Measurements from ENCODE around the gene HECTD3. TPM values are rescaled to one million over a fixed set of nuclear protein-coding genes. Genes with fewer than 3 reads are reported as not detected.

Gene HECTD3
- total and polyA plus RNA-seq, 9 of the 15 experiments (the other 6 are each of a cell fraction or from before 2014, with no cell fraction given) = 6.3 to 50.8 (median 18.9) TPM

DNA sequence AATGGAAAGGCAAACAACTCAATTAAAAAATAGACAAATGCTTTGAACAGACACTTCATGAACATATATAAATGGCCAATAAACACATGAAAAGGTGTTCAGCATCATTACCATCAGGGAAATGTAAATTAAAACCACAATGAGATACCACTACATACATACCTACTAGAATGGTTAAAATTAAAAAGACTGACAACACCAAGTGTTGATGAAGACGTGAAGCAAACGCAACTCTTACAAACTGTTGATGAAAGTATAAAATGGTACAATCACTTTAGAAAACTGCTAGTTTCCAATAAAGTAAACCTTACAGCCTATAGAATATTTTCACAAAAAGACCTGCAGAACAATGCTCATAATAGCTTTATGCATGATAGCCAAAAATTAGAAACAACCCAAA is 34.9 kb downstream of the HECTD3 start:
- H4K20me1 ChIP-seq (replicated peaks; ENCODE audit: control insufficient read depth, insufficient read depth, low read length) = no peaks in the 10 kb centered on the region
- no peak overlapping the region for H3K4me2 ChIP-seq (ENCODE audit: insufficient read depth, low read length)
- CTCF ChIA-PET (ENCODE audit: low intra/inter-chr PET ratio) = no interaction called here
- POLR2A ChIA-PET = interaction anchor here (2.8 kb wide), 1 partner anchor 10 kb away, joined by 9 read pairs; the partner anchor contains the start of gene EIF2B3
- H3K79me2 ChIP-seq (ENCODE audit: control insufficient read depth, insufficient read depth, low read length) = peaks cover 17% of the 10 kb centered on the region; the same call in 2 of the 3 replicates
- TF ChIP-seq ERF (CRISPR knock-in tag; IDR thresholded peaks at IDR 0.05) (no peak), MNT (conservative IDR thresholded peaks at IDR 0.05) (no peak), ZNF184 (CRISPR knock-in tag; IDR thresholded peaks at IDR 0.05) (peak; percentile 51; the same call in 1 of the 2 replicates)
- DNase-seq (ENCODE audit: extremely low read depth in 1 of 4, low spot score in 3 of 4) (no peak), FAIRE-seq (no peak), ATAC-seq (no peak)
- 0 out of 2 replicates have a peak, but pooled peaks cover 2% of the 10 kb centered on the region for H3K9me3 ChIP-seq (replicated peaks; ENCODE audit: control insufficient read depth, insufficient read depth, low read depth, low read length)
- 98% methylated on average over 2 of the region's 2 CpGs for WGBS (ENCODE audit: insufficient coverage, low coverage, missing lambda C conversion rate)
- in situ Hi-C loops (cut with MboI) = no loop called here
- H3K9me1 ChIP-seq (ENCODE audit: control insufficient read depth, insufficient read depth, low read length) = no peaks in the 10 kb centered on the region
- intact Hi-C loops (cut with micrococcal nuclease) = no loop called here
- no peak overlapping the region for H2AFZ ChIP-seq (ENCODE audit: low read depth, low read length)
- H3K4me1 ChIP-seq (replicated peaks in 1 of 2; ENCODE audit: control insufficient read depth in 2 of 2, insufficient read depth in 2 of 2, low read length in 2 of 2) = no peaks in the 10 kb centered on the region
- no peak overlapping the region for H3K27ac ChIP-seq (ENCODE audit: extremely low read depth, low read depth, low read length)
- no TSS peak for BruUV-seq (replicated peaks)
- H3K27me3 ChIP-seq (ENCODE audit: control insufficient read depth in 2 of 2, insufficient read depth in 2 of 2, low read length in 2 of 2) = no peaks in the 10 kb centered on the region
- H3K9ac ChIP-seq (ENCODE audit: insufficient read depth in 1 of 2, low read depth in 2 of 2, low read length in 2 of 2) = no peak overlapping the region
- H3K4me3 ChIP-seq = no peak overlapping the region
- H3K36me3 ChIP-seq (ENCODE audit: control insufficient read depth, insufficient read depth, low read length) = peaks cover 89% of the 10 kb centered on the region

DNA sequence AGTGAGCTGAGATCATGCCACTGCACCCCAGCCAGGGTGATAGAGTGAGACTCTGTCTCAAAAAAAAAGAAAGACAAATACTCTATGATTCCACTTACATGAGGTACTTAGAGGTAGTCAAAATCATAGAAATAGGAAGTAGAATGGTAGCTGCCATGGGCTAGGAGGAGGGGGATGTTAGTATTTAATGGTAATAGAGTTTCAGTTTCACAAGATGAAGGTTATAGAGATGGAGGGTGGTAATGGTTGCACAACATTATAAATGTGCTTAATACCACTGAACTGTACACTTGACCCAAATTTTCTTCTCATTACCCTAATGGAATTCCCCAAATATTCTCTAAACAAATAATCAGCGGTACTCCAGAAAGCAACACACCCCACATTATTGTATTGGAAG is 37.5 kb downstream of the HECTD3 start:
- peaks cover 0 to 9% of the 10 kb centered on the region in 2 experiments; a peak in 2 of 5 replicates for H3K4me1 ChIP-seq (replicated peaks in 1 of 2; ENCODE audit: control insufficient read depth in 2 of 2, insufficient read depth in 2 of 2, low read length in 2 of 2)
- H4K20me1 ChIP-seq (replicated peaks; ENCODE audit: control insufficient read depth, insufficient read depth, low read length) = no peaks in the 10 kb centered on the region
- no peak overlapping the region for H3K4me2 ChIP-seq (ENCODE audit: insufficient read depth, low read length)
- 94% methylated on average over 1 of the region's 1 CpG for WGBS (ENCODE audit: insufficient coverage, low coverage, missing lambda C conversion rate)
- H3K27me3 ChIP-seq (ENCODE audit: control insufficient read depth in 2 of 2, insufficient read depth in 2 of 2, low read length in 2 of 2) = no peaks in the 10 kb centered on the region
- ChIA-PET POLR2A (interaction anchor here (0.6 to 1.5 kb wide), 2 partner anchors 16 to 69 kb away, joined by 3 read pairs; no protein-coding TSS in a partner anchor), CTCF (ENCODE audit: low intra/inter-chr PET ratio) (no interaction called here)
- intact Hi-C loops (cut with micrococcal nuclease) = no loop called here
- in situ Hi-C loops (cut with MboI) = no loop called here
- no peak overlapping the region for H3K9ac ChIP-seq (ENCODE audit: insufficient read depth in 1 of 2, low read depth in 2 of 2, low read length in 2 of 2)
- H2AFZ ChIP-seq (ENCODE audit: low read depth, low read length) = no peak overlapping the region
- BruUV-seq (replicated peaks) = TSS peak; percentile 11
- ATAC-seq (no peak), DNase-seq (ENCODE audit: extremely low read depth in 1 of 4, low spot score in 3 of 4) (no peak), FAIRE-seq (no peak)
- no peak overlapping the region for H3K27ac ChIP-seq (ENCODE audit: extremely low read depth, low read depth, low read length)
- no peaks in the 10 kb centered on the region for H3K9me1 ChIP-seq (ENCODE audit: control insufficient read depth, insufficient read depth, low read length)
- H3K79me2 ChIP-seq (ENCODE audit: control insufficient read depth, insufficient read depth, low read length) = peaks cover 38% of the 10 kb centered on the region
- no peak overlapping the region for H3K4me3 ChIP-seq
- 0 out of 2 replicates have a peak, but pooled peaks cover 2% of the 10 kb centered on the region for H3K9me3 ChIP-seq (replicated peaks; ENCODE audit: control insufficient read depth, insufficient read depth, low read depth, low read length)
- peaks cover 85% of the 10 kb centered on the region for H3K36me3 ChIP-seq (ENCODE audit: control insufficient read depth, insufficient read depth, low read length)
- TF ChIP-seq TAL1 (IDR thresholded peaks at IDR 0.05) (no peak), FOXA1 (IDR thresholded peaks at IDR 0.05; ENCODE audit: borderline replicate concordance) (no peak), POU5F1 (IDR thresholded peaks at IDR 0.05; ENCODE audit: borderline replicate concordance, low read depth, low read length, partially characterized antibody) (no peak), ATF4 (CRISPR knock-in tag; IDR thresholded peaks at IDR 0.05) (no peak), ZNF23 (CRISPR knock-in tag; IDR thresholded peaks at IDR 0.05) (no peak), IRF2 (CRISPR knock-in tag; IDR thresholded peaks at IDR 0.05) (no peak), SMAD4 (CRISPR knock-in tag; conservative IDR thresholded peaks at IDR 0.05) (no peak)
